GM20000 (cell line): ENCODE measurements around the gene ASB3.

ENCODE experiments used
- DNase-seq: peaks from one replicate; pipeline ENCODE4 v3.0.0; 2012; ENCODE audit warnings: low spot score
- CTCF ChIP-seq: IDR thresholded peaks from 2 replicates; pipeline ENCODE4 v1.5.1; 2012; ENCODE audit warnings: mild to moderate bottlenecking, control low read depth; ENCODE audit errors: extremely low read depth, missing control alignments

The ASB3 gene

GRCh38 chr2:53640466-53640865 is 146.3 kb downstream of the ASB3 start:
- TF ChIP-seq CTCF: no peak
- DNase-seq: no peak

GRCh38 chr2:53636596-53636995 is 150.2 kb downstream of the ASB3 start:
- no peak for DNase-seq
- no peak for TF ChIP-seq CTCF

- DNase-seq: no peak
- no peak for TF ChIP-seq CTCF
Measured at GRCh38 chr2:53636109-53636508, 150.6 kb downstream of the ASB3 start.

GRCh38 chr2:53635694-53636093 is 151.1 kb downstream of the ASB3 start:
- no peak for TF ChIP-seq CTCF
- no peak for DNase-seq

GRCh38 chr2:53633441-53633840 is 153.3 kb downstream of the ASB3 start:
- no peak for DNase-seq
- TF ChIP-seq CTCF: no peak

GRCh38 chr2:53632714-53633113 is 154.0 kb downstream of the ASB3 start:
- no peak for DNase-seq
- no peak for TF ChIP-seq CTCF

GRCh38 chr2:53632126-53632460 is 154.7 kb downstream of the ASB3 start:
- TF ChIP-seq CTCF: no peak
- DNase-seq: no peak
